H4 (cell line): ENCODE data around the gene INVS. TPM values are rescaled to one million over a fixed set of nuclear protein-coding genes. Genes with fewer than 3 reads are reported as not detected.
A peak's percentile ranks its signal among the peaks of the same experiment; 100 is the strongest.
"Not testable (repeated sequence)": the region's sequence is repeated elsewhere in the genome, so short reads cannot be mapped to it uniquely, and the experiment has no call there.

Experiments used
- DNase-seq: peaks from one replicate; pipeline ENCODE4 v3.0.0-alpha.2; 2015; ENCODE audit warnings: low spot score
- total RNA-seq: library from RNA; depleted of rRNA; stranded (reverse); fragments of >200 nt; shearing (Covaris generic); gene quantifications from 2 replicates; pipeline ENCODE4 v1.2.3, GENCODE V29; 2014; rRNA removed

The INVS gene, protein sequence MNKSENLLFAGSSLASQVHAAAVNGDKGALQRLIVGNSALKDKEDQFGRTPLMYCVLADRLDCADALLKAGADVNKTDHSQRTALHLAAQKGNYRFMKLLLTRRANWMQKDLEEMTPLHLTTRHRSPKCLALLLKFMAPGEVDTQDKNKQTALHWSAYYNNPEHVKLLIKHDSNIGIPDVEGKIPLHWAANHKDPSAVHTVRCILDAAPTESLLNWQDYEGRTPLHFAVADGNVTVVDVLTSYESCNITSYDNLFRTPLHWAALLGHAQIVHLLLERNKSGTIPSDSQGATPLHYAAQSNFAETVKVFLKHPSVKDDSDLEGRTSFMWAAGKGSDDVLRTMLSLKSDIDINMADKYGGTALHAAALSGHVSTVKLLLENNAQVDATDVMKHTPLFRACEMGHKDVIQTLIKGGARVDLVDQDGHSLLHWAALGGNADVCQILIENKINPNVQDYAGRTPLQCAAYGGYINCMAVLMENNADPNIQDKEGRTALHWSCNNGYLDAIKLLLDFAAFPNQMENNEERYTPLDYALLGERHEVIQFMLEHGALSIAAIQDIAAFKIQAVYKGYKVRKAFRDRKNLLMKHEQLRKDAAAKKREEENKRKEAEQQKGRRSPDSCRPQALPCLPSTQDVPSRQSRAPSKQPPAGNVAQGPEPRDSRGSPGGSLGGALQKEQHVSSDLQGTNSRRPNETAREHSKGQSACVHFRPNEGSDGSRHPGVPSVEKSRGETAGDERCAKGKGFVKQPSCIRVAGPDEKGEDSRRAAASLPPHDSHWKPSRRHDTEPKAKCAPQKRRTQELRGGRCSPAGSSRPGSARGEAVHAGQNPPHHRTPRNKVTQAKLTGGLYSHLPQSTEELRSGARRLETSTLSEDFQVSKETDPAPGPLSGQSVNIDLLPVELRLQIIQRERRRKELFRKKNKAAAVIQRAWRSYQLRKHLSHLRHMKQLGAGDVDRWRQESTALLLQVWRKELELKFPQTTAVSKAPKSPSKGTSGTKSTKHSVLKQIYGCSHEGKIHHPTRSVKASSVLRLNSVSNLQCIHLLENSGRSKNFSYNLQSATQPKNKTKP
- 12.2 and 19.5 TPM in 2 replicates for total RNA-seq

DNA sequence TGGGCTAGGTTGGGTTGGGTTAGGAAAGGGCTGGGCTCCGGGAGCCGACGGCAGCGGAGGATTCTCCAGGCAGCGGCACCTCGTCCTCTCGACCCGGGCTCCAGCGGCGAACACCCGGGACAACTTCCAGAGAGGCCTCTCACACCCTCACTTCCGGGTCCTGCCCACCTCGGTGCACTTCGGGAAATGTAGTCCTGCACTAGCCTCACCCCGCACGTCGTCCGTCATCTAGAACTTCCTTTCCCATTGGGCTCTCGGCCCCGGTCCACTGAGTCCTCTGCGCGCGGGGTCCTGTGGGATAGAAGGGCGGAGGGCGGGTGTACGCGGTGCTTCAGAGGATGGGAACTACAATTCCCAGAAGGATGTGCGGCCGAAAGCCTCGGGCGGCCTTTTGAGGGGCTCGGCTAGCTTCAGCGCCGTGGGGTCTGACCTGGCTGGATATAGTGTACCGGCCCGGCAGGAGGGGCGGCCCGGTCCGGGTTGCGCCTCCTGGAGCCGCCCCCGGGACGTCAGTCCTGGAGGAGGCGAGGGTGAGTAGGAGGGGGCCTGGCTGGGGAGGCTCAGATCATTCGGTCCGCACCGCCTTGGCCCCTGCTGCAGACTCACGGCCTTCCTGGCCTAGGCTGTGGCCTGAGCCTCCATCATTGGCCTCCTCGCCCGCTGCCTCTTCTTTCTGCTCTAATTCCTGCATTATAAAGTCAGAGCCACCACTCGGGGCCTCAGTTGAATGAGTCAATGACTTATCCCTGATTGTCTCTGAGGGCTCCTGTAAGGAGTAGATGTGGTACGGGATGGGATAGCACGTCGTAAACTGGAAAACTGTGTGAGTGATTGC, at the start of gene INVS, which contains the start of gene ERP44:
Gene INVS (plus strand): TSS at position 357 of the 835 bp plus-strand sequence. CDS start 5,279 bp downstream, outside the sequence.
Gene ERP44 (minus strand): TSS at position 114 of the 835 bp plus-strand sequence. CDS start 160 bp downstream, outside the sequence.
- peak; percentile 99 for DNase-seq

DNA sequence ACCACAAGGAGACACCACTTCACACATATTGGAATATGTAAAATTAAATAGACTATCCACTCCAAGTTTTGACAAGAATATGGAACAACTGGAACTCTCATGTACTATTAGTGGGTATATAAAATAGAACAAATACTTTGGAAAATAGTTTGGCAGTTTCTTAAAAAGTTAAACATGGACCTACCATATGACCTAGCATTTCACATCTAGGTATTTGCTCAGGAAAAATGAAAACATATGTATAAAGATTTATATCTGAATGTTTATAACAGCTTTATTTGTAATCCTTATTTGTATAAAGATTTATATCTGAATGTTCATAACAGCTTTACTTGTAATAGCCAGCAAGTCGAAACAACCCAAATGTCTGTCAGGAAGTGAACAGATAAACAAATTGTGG, 49.5 kb upstream of the INVS start:
- DNase-seq, result no peak

- no peak for DNase-seq
Observed at GRCh38 chr9:100052375-100052774, 46.7 kb upstream of the INVS start.

DNA sequence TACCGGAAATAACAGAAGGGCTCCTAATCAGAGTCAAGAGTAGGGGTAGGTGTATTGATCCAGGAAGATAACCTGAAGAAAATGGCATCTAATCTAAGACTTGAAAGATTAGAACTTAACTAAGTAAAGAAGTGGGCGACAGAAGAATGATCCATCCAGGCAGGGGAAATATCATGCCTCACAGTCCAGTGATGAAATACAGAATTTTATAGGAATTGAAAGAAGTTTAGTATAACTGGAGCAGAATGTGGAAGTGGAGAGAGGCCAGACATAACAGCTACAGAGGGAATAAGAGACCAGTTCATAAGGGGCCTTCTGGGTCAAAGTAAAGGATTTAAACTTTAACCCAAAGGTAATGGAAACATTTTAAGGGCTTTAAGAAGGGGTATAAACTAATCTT, 42.5 kb upstream of the INVS start:
- DNase-seq, result no peak

GRCh38 chr9:100057624-100058023, 41.4 kb upstream of the INVS start:
- DNase-seq, result no peak

- DNase-seq, result no peak
Observed at GRCh38 chr9:100058699-100059579, 40.1 kb upstream of the INVS start.

GRCh38 chr9:100062683-100063082, 36.4 kb upstream of the INVS start:
- not testable (repeated sequence) for DNase-seq

- no peak for DNase-seq
Observed at GRCh38 chr9:100063185-100063584, 35.9 kb upstream of the INVS start.

DNA sequence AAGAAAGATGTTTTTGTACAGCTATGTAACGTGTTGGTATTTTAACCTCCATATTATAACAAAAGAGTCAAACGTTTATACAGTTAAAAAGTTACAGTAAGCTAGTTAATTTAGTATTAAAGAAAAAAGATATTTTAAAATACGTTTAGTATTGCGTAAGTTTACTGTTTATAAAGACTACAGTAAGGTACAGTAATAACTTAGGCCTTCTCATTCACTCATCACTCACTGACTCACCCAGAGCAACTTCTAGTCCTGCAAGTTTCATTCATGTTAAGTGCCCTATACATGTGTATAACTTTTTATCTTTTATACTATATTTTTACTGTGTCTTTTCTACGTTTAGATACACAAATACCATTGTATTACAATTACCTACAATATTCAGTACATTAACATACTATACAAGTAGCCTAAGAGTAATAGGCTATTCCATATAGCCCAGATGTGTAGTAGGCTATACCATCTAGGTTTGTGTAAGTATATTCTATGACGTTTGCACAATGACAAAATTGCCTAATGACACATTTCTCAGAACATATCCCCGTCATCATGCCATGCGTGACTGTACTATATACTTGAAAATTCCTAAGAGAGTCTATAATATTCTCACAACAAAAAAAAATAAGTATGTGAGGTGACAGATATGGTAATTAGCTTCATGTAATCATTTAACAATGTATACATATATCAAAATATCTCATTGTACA, 34.0 kb upstream of the INVS start:
- DNase-seq, result no peak

DNA sequence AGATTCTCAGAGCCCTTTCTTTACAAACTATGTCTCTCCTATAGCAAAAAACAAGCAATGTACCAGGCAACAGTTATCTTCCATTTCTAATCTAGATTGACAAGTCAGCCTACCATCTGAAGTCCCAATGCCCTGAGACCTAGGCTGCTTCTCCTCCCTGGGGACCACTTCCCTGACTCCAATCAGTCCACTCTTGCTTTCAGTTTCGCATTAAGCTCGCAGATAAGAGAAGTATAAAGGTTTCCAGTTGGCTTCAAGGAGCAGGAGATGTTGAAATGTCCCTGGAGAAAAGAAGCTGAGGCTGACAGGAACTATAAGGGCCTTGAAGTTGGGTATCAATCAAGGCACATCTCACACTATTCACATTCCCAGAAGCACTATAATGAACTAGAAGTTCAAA, 32.5 kb upstream of the INVS start:
- DNase-seq, result peak; percentile 14

- not testable (repeated sequence) for DNase-seq
Observed at GRCh38 chr9:100067990-100068389, 31.1 kb upstream of the INVS start.

- not testable (repeated sequence) for DNase-seq
Observed at GRCh38 chr9:100069068-100069467, 30.0 kb upstream of the INVS start.

- no peak for DNase-seq
Observed at GRCh38 chr9:100070104-100071041, 28.7 kb upstream of the INVS start.

GRCh38 chr9:100071271-100071670, 27.8 kb upstream of the INVS start:
- DNase-seq, result no peak

- no peak for DNase-seq
Observed at GRCh38 chr9:100072805-100073204, 26.2 kb upstream of the INVS start.

DNA sequence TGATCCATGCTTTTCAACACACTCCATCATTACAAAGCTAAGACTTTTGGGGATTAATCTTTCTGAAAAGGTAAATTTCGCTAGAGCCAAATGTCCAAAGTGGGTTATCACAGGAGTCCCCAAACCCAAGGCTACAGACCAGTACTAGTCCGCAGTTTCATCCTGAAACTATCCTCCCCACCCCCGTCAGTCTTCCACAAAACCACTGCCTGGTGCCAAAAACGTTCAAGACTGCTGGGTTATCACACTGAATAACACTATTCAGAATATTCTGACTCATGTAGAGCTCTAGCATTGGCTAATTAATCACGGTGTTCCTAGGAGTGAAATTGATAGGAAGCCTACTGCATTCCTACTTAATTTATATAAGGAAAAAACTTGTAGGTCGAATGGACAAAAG, 24.9 kb upstream of the INVS start:
- DNase-seq, result no peak

GRCh38 chr9:100074989-100075388, 24.1 kb upstream of the INVS start:
- DNase-seq, result no peak

DNA sequence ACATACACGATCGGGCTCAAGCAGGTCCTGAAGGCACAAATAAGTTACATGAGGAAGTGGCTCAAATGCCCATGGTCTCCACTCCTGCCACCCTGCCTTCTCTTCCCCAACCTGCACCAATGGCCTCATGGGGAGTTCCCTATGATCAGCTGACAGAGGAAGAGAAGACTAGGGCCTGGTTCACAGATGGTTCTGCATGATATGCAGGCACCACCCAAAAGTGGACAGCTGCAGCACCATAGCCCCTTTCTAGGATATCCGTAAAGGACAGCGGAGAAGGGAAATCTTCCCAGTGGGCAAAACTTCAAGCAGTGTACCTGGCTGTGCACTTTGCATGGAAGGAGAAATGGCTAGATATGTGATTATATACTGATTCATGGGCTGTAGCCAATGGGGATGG, 22.8 kb upstream of the INVS start:
- not testable (repeated sequence) for DNase-seq
